ENCODE results near the gene ALAD. TPM values are rescaled to one million over a fixed set of nuclear protein-coding genes. Genes with fewer than 3 reads are reported as not detected.

The ALAD gene
- total and polyA plus RNA-seq, 9 of the 15 experiments (the other 6 are each of a cell fraction or from before 2014, with no cell fraction given) = 1.3 to 12.7 (median 6.8) TPM

- TF ChIP-seq HOMEZ (CRISPR knock-in tag; IDR thresholded peaks at IDR 0.05) = peak; percentile 91
- no peak for TF ChIP-seq ZNF253 (CRISPR knock-in tag; conservative IDR thresholded peaks at IDR 0.05)
- no peak for TF ChIP-seq CHD2 (IDR thresholded peaks at IDR 0.05; ENCODE audit: low read depth, low read length)
- no peak for TF ChIP-seq RUNX1 (IDR thresholded peaks at IDR 0.05; ENCODE audit: low read depth)
- TF ChIP-seq ZNF699 (CRISPR knock-in tag; IDR thresholded peaks at IDR 0.05; ENCODE audit: insufficient replicate concordance) = no peak
- TF ChIP-seq SNIP1 (IDR thresholded peaks at IDR 0.05; ENCODE audit: low read depth) = no peak
- TF ChIP-seq SREBF1 (IDR thresholded peaks at IDR 0.05; ENCODE audit: borderline replicate concordance, low read depth, low read length) = no peak
- no peak for TF ChIP-seq MTA1 (IDR thresholded peaks at IDR 0.05; ENCODE audit: borderline replicate concordance)
- TF ChIP-seq GABPB1 (CRISPR knock-in tag; IDR thresholded peaks at IDR 0.05) = no peak
- no peak for TF ChIP-seq POLR2A (conservative IDR thresholded peaks at IDR 0.05)
- no peak for TF ChIP-seq HMG20B (CRISPR knock-in tag; IDR thresholded peaks at IDR 0.05)
- TF ChIP-seq ZBTB26 (CRISPR knock-in tag; IDR thresholded peaks at IDR 0.05) = peak; percentile 92
- no peak for TF ChIP-seq THAP12 (CRISPR knock-in tag; IDR thresholded peaks at IDR 0.05)
- TF ChIP-seq ZBTB5 (IDR thresholded peaks at IDR 0.05) = no peak
- no peak for TF ChIP-seq LARP7 (IDR thresholded peaks at IDR 0.05)
- TF ChIP-seq ZNF316 (IDR thresholded peaks at IDR 0.05) = no peak
- no peak for TF ChIP-seq MED1 (CRISPR knock-in tag; IDR thresholded peaks at IDR 0.05; ENCODE audit: borderline replicate concordance)
- TF ChIP-seq ZNF449 (CRISPR knock-in tag; IDR thresholded peaks at IDR 0.05) = peak; percentile 96
- no peak for TF ChIP-seq ADNP (tag; IDR thresholded peaks at IDR 0.05)
- peak; percentile 69; the same call in 1 of the 2 replicates for TF ChIP-seq ELF4 (CRISPR knock-in tag; IDR thresholded peaks at IDR 0.05)
These were observed 55.4 kb downstream of the ALAD start (continued) for GRCh38 chr9:113345671-113346070.
